NOMO-1 treated with DMSO at 0.1 percent for 48 hours (cell line): ENCODE data around the gene YY1.

Experiments
- DNase-seq: peaks from one replicate; lab custom pipeline; 2025; ENCODE audit not compliant: unreplicated experiment; lab: John Stamatoyannopoulos, UW

The YY1 gene

DNA sequence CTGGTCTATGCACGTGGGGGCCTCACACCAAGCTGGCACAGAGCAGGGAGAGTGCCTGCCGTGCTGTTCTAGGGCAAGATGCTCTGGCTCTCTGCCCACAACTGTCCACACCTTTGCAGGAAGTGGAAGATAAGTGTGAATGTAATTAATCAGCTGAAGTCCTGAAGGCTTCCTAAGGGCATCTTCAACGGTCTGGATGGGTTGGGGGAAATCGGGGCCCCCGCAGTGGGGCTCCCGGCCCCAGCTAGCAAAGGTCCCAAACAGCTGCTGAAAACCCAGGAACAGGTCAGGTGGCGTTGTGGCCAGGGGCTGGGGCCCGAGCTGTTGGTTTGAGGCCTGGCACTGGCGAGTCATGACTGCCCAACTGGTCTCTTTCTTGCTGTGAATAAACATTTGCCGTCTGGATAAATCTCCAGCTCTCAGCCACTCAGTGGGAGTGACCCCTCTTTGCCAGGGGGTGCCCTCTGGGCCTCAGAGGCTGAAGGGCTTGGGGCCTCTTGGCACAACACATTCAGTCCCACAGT, 74.0 kb downstream of the YY1 start:
- DNase-seq = no peak

DNA sequence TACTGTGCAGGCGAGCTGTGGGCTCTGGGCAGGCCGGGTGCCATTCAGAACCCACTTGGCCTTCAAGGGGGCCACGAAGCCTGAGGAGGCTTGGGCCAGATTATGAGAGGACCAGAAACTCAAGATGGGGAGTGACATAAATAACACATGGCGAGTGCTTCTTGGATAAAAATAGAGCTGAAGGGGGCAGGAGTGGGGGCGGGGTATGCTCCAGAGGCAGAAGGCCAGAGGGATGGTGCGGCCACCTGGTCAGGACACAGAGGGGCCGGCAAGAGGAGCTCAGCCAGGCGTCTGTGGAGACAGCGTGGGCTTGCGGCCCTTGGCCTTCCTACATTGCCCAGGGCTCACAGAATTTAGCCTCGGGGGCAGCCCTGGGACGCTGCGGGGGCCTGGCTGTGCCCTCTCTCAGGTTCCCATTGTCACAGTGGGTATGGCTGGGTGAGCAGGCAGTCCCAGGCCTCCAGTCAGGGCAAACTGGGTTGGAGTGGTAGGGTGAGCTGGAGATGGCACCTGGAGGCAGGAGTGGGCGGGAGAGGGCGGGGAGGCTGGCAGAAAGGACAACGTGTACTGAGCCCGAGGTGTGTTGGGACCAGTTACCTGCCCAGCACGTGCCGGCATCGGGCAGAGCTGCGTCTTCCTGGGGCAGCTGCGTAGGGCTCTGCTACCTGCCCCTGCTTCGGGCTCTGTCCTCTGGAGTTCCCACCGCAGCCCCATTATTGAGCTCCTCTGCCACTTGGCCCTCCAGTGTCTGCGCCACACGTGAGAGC, 74.7 kb downstream of the YY1 start:
- DNase-seq = no peak

DNA sequence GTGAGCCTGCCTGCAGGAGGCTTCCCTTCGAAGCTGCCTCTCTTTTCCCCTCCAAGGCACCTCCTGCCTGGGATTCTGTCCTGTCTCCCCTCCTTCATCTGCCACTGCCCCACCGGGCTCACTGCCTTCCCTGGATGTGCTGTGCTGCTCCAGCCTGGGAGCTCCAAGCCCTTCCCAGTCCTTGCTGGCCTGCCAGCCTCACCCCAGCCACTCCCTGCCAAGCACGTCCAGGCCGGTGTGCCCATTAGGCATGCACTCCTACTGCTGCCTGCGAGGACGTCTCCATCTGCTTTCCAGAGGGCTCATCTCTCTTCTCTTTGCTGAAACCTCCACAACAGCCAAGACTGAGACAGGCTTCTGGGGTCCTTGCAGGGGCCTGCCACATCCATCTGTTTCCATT, 75.8 kb downstream of the YY1 start:
- DNase-seq = no peak

DNA sequence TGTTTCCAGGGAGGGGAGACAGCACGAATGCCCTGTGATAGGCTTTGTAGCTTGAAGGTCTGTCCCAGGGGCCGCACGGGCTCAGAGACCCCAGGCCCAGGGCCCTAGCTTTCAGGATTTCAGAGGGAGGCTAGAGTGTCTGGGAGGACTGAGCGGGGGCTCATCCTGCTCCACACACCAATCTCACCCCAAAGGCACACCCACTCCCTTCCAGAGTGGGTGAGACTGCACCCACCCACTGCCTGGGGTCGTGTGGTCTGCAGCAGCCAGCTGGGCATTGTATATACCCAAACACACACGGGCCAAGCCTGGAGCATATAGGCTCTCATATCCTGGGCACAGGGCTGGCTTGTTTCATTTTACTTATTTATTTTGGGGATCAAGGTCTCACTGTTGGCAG, 78.4 kb downstream of the YY1 start:
- no peak for DNase-seq

DNA sequence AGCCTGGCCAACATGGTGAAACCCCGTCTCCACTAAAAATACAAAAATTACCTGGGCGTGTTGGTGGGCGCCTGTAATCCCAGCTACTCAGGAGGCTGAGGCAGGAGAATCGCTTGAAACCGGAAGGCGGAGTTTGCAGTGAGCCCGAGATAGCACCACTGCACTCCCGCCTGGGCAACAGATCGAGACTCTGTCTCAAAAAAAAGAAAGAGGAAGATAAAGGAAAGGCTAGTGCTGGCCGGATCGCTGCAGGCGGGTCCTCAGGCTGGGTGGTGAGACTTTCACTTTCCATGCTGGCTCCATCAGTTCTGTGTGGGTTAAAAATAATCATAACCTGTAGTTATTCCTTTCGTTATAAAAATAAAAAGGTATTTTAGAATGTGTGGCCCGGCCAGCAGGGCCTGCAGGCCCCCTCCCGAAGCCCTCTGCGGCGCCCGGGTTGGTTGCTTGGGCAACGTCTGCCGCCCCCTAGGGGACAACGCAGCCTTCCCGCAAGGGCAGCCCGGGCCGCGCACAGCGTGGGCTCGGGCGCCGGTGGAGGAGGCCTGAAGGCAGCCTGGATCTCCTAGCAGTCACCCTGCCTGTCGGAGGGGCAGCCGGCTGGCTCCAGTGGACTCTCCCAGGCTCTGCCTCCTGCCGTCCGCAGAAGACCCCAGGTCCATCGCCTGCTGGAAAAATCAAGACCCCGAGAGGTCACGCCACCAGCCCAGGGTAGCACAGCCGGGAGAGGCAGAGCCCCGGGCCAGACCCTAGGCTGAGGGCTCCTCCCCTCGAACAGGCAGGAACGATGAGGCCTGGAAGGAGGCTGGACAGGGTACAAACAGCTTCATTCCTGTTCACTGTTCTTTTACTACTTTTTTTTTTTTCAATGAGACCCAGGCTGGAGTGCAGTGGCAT, 79.2 kb downstream of the YY1 start:
- DNase-seq = peak; percentile 77

DNA sequence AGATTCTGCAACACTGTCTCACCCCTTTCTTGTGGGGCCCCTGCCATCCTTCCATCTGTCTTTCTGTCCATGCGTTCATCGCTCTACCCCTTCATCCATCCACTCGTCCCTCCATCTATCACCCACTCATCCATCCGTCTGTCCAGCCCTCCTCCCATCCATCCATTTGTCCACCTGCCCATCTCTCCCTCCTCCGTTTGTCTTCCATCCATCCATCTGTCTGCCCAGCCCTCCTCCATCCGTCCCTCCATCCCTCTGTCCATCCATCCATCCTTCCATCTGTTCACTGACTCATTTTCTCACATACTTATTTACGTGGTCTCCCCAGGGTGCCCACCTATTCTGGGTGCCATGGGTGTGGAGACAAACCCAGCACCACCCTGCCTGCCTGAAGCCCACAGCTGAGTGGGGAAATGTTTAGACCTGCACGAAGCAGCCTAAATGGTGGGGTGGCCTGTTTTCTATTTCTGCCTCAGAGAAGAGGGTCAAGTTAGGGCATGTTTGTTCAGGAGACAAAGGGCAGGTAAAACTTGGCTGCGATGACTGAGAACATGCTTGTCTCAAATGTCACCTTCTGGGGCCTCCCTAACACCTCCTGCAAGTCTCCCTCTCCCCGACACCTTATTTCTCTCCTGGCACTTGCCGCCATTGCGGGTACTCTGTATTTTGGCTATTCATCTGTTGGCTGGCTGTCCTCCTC, 81.4 kb downstream of the YY1 start:
- no peak for DNase-seq

DNA sequence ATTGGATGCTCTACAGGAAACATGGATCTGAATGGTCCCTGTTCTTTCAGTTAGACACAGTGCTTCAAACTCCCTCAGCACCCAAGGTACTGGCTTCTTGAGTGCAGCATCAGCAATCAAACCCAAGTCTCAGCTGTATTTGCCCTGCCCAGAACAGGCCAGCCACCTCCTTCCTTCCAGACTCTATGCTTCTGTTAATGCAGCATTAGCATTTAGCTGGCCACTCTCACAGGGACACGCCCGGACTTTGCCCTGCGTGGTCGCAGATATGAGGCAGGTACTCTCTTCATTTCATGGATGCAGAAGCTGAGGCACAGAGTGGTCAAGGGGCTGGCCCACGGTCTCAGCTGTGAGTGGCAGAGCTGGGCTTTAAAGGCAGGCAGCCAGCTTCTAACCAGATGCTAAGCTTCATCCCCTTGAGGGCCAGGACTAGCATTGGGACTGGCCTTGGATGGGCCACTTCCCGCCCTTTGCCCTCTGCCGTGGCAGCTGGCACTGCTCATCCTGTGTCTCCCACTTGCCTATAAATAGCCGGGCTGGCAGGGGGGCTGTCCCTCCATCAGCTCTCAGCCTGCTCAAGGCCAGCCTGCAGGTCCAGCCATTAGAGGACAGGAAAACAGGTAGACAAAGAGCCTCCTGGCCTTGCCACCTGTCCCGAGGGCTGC, 82.7 kb downstream of the YY1 start:
- DNase-seq = no peak

DNA sequence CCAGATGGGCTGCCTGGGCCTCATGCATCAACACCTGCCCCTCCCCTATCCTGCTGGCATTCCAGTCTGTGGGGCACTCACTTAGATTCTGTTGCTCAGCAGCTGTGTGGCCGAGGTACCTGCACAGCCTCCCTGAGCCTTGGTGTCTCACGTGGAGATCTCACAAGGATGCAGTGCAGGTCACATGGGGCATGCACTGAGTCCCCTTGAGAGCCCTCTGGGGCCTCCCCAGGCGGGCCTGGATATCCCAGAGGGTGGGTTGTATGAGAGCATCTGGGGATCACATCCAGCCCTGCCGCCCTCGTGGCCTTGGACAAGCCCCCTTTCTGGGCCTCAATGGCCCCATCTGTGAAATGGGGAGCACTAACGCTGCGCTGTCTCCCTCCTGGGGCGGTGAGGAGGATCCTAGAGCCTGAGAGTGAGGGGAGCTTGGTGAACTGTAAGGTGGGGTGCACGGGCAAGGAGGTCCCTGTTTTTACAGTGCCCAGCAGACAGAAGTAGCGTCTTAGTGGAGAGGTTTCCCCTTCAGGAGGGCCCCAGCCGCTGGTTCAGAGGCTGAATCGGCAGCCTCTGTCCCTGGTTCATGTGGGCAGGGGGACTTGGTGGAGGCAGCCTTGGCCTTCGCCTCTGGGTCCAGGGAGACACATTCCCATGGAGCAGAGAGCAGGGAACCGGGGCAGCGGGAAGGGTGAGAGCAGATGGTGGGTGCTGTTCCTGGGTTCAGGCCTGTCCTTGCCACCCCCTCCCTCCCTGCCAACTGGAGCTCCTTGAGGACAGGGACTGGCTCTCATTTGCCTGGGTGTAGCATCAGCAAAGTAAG, 83.4 kb downstream of the YY1 start:
- DNase-seq = no peak

DNA sequence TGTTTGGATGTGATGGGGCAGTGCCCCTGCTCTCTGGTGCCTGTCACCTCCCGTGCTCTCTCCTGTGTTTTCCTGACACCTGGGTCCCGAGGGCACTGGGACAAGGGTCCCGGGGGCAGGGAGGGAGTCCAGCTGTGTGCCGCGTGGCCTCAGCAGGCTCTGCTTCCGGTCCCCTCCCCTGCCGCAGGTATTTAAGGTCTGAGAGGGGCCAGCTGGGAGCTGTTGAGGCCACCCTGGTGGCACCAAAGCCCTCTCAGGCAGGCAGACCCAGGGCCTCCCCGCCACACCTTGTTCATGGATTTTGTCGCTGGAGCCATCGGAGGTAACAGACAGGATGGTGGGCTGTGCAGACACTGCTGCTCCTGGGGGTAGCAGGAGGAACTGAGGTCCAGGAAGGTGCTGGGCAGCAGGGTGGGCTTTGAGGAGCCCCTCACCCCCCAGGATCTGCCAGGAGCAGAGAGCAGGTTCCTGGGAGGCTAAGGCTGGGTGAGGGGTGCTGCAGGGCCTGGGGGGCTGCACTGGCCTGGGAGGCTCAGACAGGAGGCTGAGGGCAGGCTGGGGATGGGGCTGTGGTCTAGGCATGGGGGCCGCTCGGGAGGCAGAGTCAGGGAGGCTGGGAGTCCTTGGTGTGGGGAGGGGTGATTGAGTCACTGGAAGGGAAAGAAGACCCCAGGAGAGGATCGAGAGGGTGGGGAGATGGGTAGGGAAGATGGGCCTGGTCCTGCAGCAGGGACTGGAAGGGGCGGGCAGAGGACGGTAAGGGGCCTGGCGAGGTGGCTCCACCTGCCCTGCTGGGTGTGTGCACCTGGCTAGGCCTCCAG, 84.4 kb downstream of the YY1 start, which contains the start of gene SLC25A47:
Gene SLC25A47, plus strand, starts transcription at position 219 of the 821 bp plus-strand sequence. Its CDS starts 76 bp downstream, at position 295.
- DNase-seq = no peak

DNA sequence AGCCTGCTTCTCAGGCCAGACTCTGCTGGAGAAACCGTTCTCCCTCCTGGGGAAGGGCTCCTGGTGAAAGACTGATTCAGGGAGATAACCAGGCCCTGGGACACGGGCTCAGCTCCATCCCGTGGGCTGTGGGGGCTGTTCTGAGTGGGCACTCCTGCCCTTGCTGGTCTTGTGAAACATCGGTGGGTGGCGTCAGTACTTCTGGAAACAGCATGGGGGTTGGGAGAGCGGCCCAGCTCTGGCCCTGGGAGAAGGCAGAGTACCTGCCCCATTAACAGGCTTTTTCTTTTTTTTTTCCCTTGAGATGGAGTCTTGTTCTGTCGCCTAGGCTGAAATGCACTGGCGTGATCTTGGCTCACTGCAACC, 85.0 kb downstream of the YY1 start:
- DNase-seq = no peak

DNA sequence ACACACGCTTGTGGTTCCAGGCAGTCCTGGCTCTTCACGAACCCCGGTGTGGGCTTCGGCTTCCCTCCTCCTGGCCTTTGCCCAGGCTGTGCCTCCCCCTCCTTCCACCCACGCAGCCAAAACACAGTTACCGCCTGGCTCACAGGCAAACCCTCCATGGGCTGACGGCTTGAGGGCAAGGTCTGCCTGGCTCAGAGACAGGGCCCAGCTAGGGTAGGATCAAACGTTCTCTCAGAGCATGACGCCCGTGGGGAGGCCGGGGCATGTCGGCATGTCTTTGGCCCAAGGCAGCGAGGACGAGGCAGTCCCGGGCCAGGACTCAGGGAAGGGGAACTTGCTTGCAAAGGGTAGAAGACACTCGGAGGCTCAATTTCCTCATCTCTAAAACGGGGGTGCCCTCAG, 86.3 kb downstream of the YY1 start:
- DNase-seq = no peak

DNA sequence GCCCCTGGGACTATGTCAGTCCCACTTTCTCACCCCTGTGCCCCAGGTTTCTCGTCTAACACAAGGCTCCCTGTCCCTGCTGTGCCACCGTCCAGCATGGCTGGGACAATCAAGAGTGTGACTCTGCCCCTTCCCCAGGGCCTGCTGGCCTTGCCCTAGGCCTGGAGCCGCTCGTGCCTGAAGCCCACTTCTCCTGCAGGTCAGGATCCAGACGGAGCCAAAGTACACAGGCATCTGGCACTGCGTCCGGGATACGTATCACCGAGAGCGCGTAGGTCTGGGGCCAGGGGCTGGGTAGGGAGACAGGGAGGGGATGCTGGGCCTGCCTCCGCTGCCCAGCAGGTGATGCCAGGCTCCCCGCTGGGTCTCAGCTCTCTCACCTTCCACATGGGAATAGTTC, 87.0 kb downstream of the YY1 start:
- no peak for DNase-seq

DNA sequence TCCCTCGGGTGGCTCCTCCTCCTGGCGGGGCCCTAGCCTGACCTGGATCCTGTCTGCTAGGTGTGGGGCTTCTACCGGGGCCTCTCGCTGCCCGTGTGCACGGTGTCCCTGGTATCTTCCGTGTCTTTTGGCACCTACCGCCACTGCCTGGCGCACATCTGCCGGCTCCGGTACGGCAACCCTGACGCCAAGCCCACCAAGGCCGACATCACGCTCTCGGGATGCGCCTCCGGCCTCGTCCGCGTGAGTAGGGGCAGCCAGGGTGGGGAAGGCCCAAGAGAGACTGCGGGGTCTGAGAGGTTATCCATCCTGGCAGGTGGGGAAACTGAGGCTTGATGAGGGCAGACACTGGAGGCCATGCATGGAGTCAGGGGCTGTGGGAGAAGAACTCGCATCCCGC, 88.2 kb downstream of the YY1 start:
- no peak for DNase-seq

DNA sequence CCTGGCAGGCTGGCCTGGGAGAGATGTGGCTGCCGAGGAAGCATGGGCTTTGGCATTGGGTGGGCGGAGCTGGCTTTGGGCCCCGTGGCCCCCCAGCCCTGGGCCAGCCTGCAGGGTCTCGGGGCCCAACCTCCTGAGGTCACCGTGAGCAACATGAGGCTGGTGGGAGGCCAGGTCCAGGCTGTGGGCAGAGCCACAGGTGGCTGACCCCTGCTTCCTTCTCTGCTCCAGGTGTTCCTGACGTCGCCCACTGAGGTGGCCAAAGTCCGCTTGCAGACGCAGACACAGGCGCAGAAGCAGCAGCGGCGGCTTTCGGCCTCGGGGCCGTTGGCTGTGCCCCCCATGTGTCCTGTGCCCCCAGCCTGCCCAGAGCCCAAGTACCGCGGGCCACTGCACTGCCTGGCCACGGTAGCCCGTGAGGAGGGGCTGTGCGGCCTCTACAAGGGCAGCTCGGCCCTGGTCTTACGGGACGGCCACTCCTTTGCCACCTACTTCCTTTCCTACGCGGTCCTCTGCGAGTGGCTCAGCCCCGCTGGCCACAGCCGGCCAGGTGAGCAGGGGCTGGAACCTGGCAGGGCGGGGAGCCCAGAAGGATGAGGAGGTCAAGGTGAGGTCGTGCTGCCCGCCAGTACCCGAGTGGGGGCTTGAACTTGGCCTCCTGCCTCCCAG, 89.7 kb downstream of the YY1 start:
- no peak for DNase-seq

DNA sequence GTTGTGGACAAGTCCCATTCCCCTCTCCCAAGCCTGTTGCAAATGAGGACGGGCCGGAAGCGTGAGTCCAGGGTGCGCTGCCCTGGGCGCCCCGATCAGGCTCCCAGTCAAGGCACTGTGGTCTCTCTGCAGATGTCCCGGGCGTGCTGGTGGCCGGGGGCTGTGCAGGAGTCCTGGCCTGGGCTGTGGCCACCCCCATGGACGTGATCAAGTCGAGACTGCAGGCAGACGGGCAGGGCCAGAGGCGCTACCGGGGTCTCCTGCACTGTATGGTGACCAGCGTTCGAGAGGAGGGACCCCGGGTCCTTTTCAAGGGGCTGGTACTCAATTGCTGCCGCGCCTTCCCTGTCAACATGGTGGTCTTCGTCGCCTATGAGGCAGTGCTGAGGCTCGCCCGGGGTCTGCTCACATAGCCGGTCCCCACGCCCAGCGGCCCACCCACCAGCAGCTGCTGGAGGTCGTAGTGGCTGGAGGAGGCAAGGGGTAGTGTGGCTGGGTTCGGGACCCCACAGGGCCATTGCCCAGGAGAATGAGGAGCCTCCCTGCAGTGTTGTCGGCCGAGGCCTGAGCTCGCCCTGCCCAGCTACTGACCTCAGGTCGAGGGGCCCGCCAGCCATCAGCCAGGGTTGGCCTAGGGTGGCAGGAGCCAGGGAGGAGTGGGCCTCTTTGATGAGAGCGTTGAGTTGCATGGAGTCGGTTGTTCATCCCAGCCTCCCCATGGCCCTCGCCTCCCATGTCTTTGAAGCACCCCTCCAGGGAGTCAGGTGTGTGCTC, 90.5 kb downstream of the YY1 start:
- DNase-seq = no peak

DNA sequence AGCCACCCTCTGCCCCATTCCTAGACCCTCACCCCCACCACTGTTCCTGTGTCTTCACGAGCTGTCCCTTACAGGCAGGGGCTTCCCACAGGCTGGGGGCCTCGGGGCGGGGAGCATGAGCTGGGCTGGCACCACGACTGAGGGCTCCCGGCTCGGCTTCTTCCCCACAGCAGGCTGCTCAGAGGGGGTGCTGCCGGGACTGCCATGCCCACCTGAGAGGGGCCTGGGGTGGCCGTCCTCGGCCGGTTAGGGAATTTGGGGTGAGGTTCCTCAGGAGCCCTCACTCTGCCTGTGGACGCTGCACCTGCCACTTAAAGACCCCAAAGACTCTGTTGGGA, 91.0 kb downstream of the YY1 start:
- DNase-seq = no peak

DNA sequence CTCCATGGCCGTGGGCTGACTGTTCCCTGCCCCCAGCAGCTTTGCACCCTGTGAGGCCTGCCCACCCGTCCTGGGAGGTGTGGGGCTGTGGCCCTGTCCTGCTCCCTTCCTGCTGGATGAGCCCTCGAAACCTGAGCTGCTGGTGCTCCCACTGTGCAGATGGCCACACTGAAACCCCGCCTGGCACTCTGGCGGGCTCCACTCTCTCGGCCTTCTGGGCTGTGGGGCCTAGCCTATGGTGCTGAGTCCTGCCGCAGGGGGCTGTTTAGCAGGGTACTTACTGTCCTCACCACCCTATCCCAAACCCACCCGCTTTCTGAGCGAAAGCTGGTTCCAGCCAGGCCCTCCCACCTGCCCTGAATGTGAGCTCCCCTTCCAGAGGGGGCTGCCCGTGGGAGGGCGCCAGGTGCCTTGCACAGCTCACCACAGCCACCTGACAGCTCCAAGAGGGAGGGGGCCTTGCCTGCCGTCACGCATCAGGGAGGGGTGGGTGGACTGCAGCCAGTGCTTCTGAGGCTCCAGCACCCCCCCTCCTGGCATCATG, 91.5 kb downstream of the YY1 start:
- DNase-seq = no peak
